ENCODE results near the gene USP13.

- TF ChIP-seq POLR2A (IDR thresholded peaks at IDR 0.05): no peak
- no peak for TF ChIP-seq CTCF (IDR thresholded peaks at IDR 0.05)
Measured at GRCh38 chr3:179716226-179716625, 63.4 kb downstream of the USP13 start.

Data from adrenal gland (tissue), 5 donors.